Measurements from ENCODE around the gene PSD2. TPM values are rescaled to one million over a fixed set of nuclear protein-coding genes. Genes with fewer than 3 reads are reported as not detected.
A peak's percentile ranks its signal among the peaks of the same experiment; 100 is the strongest.

Gene PSD2
- total and polyA plus RNA-seq, 7 donors, result under 0.01 to 0.28 (median 0.10) TPM; not detected in 4

GRCh38 chr5:139878093-139878492, 82.5 kb downstream of the PSD2 start:
- 94 to 96% methylated on average over 3 of the region's 3 CpGs for WGBS, 2 donors
- intact Hi-C loops (cut with DNase I), result no loop called here

GRCh38 chr5:139880416-139881142, 85.0 kb downstream of the PSD2 start:
- H3K36me3 ChIP-seq, result peaks cover 0 to 5% (median 0%) of the 10 kb centered on the region in 4 donors
- H3K4me3 ChIP-seq, result no peak overlapping the region
- DNase-seq, result no peak
- peaks cover 0 to 45% (median 25%) of the 10 kb centered on the region in 4 donors for H3K4me1 ChIP-seq
- intact Hi-C loops (cut with DNase I), result no loop called here
- WGBS, 2 donors, result 71% methylated on average over 18 of the region's 18 CpGs
- no peaks in the 10 kb centered on the region for H3K27me3 ChIP-seq
- no peak for TF ChIP-seq CTCF (IDR thresholded peaks at IDR 0.05)
- no peak for TF ChIP-seq POLR2A (IDR thresholded peaks at IDR 0.05)
- no peak for TF ChIP-seq EP300 (IDR thresholded peaks at IDR 0.05)
- TF ChIP-seq POLR2AphosphoS5 (IDR thresholded peaks at IDR 0.05), result no peak
- H3K27ac ChIP-seq, result peak overlapping the region; percentile 26 to 45 (median 28)
- no peaks in the 10 kb centered on the region for H3K9me3 ChIP-seq

More at GRCh38 chr5:139878093-139878492, 82.5 kb downstream of the PSD2 start:
- H3K27ac ChIP-seq, result no peak overlapping the region
- H3K27me3 ChIP-seq, result no peaks in the 10 kb centered on the region
- no peaks in the 10 kb centered on the region for H3K36me3 ChIP-seq
- no peaks in the 10 kb centered on the region for H3K9me3 ChIP-seq
- DNase-seq, result no peak
- peaks cover 0 to 29% (median 16%) of the 10 kb centered on the region in 4 donors for H3K4me1 ChIP-seq
- H3K4me3 ChIP-seq, result no peak overlapping the region
- TF ChIP-seq EP300 (IDR thresholded peaks at IDR 0.05), result no peak
- no peak for TF ChIP-seq POLR2A (IDR thresholded peaks at IDR 0.05)
- TF ChIP-seq CTCF (IDR thresholded peaks at IDR 0.05), result no peak
- TF ChIP-seq POLR2AphosphoS5 (IDR thresholded peaks at IDR 0.05), result no peak

- Histone ChIP-seq H3K36me3 (peaks cover 0 to 8% (median 0%) of the 10 kb centered on the region in 4 donors), H3K4me3 (no peak overlapping the region), H3K27ac (peak overlapping the region; percentile 26 to 45 (median 28)), H3K27me3 (no peaks in the 10 kb centered on the region), H3K9me3 (no peaks in the 10 kb centered on the region), H3K4me1 (peaks cover 0 to 45% (median 25%) of the 10 kb centered on the region in 4 donors)
- intact Hi-C loops (cut with DNase I), result no loop called here
- TF ChIP-seq POLR2A (IDR thresholded peaks at IDR 0.05), result no peak
- no peak for TF ChIP-seq EP300 (IDR thresholded peaks at IDR 0.05)
- no peak for TF ChIP-seq POLR2AphosphoS5 (IDR thresholded peaks at IDR 0.05)
- TF ChIP-seq CTCF (IDR thresholded peaks at IDR 0.05), result no peak
- 72 to 86% methylated on average over 5 of the region's 5 CpGs for WGBS, 2 donors
- DNase-seq, result no peak
These were observed 85.6 kb downstream of the PSD2 start for GRCh38 chr5:139881143-139881733.

GRCh38 chr5:139882316-139882715, 86.7 kb downstream of the PSD2 start:
- no peak for DNase-seq
- no peaks in the 10 kb centered on the region for H3K27me3 ChIP-seq
- H3K36me3 ChIP-seq, result peaks cover 0 to 17% (median 0%) of the 10 kb centered on the region in 4 donors
- TF ChIP-seq CTCF (IDR thresholded peaks at IDR 0.05), result no peak
- TF ChIP-seq POLR2A (IDR thresholded peaks at IDR 0.05), result no peak
- no peak for TF ChIP-seq EP300 (IDR thresholded peaks at IDR 0.05)
- no peak for TF ChIP-seq POLR2AphosphoS5 (IDR thresholded peaks at IDR 0.05)
- H3K9me3 ChIP-seq, result no peaks in the 10 kb centered on the region
- no peak overlapping the region for H3K27ac ChIP-seq
- intact Hi-C loops (cut with DNase I), result no loop called here
- 64 to 80% methylated on average over 3 of the region's 3 CpGs for WGBS, 2 donors
- peaks cover 0 to 45% (median 25%) of the 10 kb centered on the region in 4 donors for H3K4me1 ChIP-seq
- H3K4me3 ChIP-seq, result no peak overlapping the region

All from sigmoid colon (tissue), 7 donors.